Measurements from ENCODE around the gene FPGS. TPM values are rescaled to one million over a fixed set of nuclear protein-coding genes. Genes with fewer than 3 reads are reported as not detected.

FPGS gene
- total RNA-seq, 1 donor from 2014 or later, result 55.4 TPM

- TF ChIP-seq CTCF (IDR thresholded peaks at IDR 0.05), result no peak
- H3K9me3 ChIP-seq, result peaks cover 11% of the 10 kb centered on the region
- H3K4me3 ChIP-seq, result peak overlapping the region; percentile 86
- H3K36me3 ChIP-seq, result peaks cover 18% of the 10 kb centered on the region
- intact Hi-C loops (cut with DNase I), result no loop called here
- H3K27ac ChIP-seq, result peak overlapping the region; percentile 88
- peaks cover 69% of the 10 kb centered on the region for H3K4me1 ChIP-seq
- H3K27me3 ChIP-seq (ENCODE audit: low read depth), result no peaks in the 10 kb centered on the region
- ATAC-seq, result no peak
- DNase-seq, result no peak
Observed at GRCh38 chr9:127848756-127849504, 46.2 kb downstream of the FPGS start.

GRCh38 chr9:127850286-127850830 is 47.7 kb downstream of the FPGS start:
- H3K36me3 ChIP-seq, result peaks cover 15% of the 10 kb centered on the region
- intact Hi-C loops (cut with DNase I), result no loop called here
- no peak for TF ChIP-seq CTCF (IDR thresholded peaks at IDR 0.05)
- no peak for ATAC-seq
- peak overlapping the region; percentile 86 for H3K4me3 ChIP-seq
- H3K27me3 ChIP-seq (ENCODE audit: low read depth), result no peaks in the 10 kb centered on the region
- peaks cover 11% of the 10 kb centered on the region for H3K9me3 ChIP-seq
- no peak for DNase-seq
- peak overlapping the region; percentile 88 for H3K27ac ChIP-seq
- peaks cover 64% of the 10 kb centered on the region for H3K4me1 ChIP-seq

- ATAC-seq (no peak), DNase-seq (no peak)
- H3K36me3 ChIP-seq, result peaks cover 15% of the 10 kb centered on the region
- intact Hi-C loops (cut with DNase I), result no loop called here
- peaks cover 11% of the 10 kb centered on the region for H3K9me3 ChIP-seq
- peaks cover 64% of the 10 kb centered on the region for H3K4me1 ChIP-seq
- H3K27ac ChIP-seq, result peak overlapping the region; percentile 88
- H3K4me3 ChIP-seq, result peak overlapping the region; percentile 86
- no peaks in the 10 kb centered on the region for H3K27me3 ChIP-seq (ENCODE audit: low read depth)
- no peak for TF ChIP-seq CTCF (IDR thresholded peaks at IDR 0.05)
Observed at GRCh38 chr9:127852829-127853228, 50.1 kb downstream of the FPGS start.

GRCh38 chr9:127853312-127854183 is 50.9 kb downstream of the FPGS start:
- no peak for TF ChIP-seq CTCF (IDR thresholded peaks at IDR 0.05)
- Histone ChIP-seq H3K27me3 (ENCODE audit: low read depth) (no peaks in the 10 kb centered on the region), H3K27ac (peak overlapping the region; percentile 88), H3K36me3 (peaks cover 15% of the 10 kb centered on the region), H3K4me1 (peaks cover 70% of the 10 kb centered on the region), H3K9me3 (peaks cover 11% of the 10 kb centered on the region), H3K4me3 (peak overlapping the region; percentile 86)
- peak; percentile 19 to 21 for ATAC-seq
- intact Hi-C loops (cut with DNase I), result no loop called here
- no peak for DNase-seq

GRCh38 chr9:127854184-127854806 is 51.6 kb downstream of the FPGS start, which contains the start of gene ENG:
Gene ENG (minus strand): TSS chr9:127854658. CDS start chr9:127854355, 303 bp downstream.
- Histone ChIP-seq H3K4me1 (peaks cover 78% of the 10 kb centered on the region), H3K27me3 (ENCODE audit: low read depth) (no peaks in the 10 kb centered on the region), H3K9me3 (peaks cover 4% of the 10 kb centered on the region), H3K27ac (peak within 1 kb of the TSS; percentile 88), H3K36me3 (peaks cover 15% of the 10 kb centered on the region), H3K4me3 (peak within 1 kb of the TSS; percentile 86)
- DNase-seq, result peak; percentile 84
- peak; percentile 14 for TF ChIP-seq CTCF (IDR thresholded peaks at IDR 0.05)
- ATAC-seq, result peak; percentile 79
- intact Hi-C loops (cut with DNase I), result no loop called here
